Activated CD4-positive, alpha-beta T cell treated with anti-CD3 and anti-CD28 coated beads, Interleukin-2, amount 10 ng/mL, durations not matched to agents 24 days and 14 days (primary cell): ENCODE results near the gene OBP2A. TPM values are rescaled to one million over a fixed set of nuclear protein-coding genes. Genes with fewer than 3 reads are reported as not detected.
"Not testable (repeated sequence)": the region's sequence is repeated elsewhere in the genome, so short reads cannot be mapped to it uniquely, and the experiment has no call there.

ENCODE experiments used
- DNase-seq: peaks from one replicate; pipeline ENCODE4 v3.0.0; 2022
- H3K27ac Mint-ChIP-seq: one replicate; pipeline ENCODE4 v1.8.0; 2022; ENCODE audit warnings: mild to moderate bottlenecking, mixed read lengths
- H3K27me3 Mint-ChIP-seq: one replicate; pipeline ENCODE4 v1.8.0; 2022; ENCODE audit warnings: mixed read lengths
- H3K36me3 Mint-ChIP-seq: one replicate; pipeline ENCODE4 v1.8.0; 2022; ENCODE audit warnings: low read depth, mild to moderate bottlenecking, mixed read lengths
- H3K4me1 Mint-ChIP-seq: one replicate; pipeline ENCODE4 v1.8.0; 2021; ENCODE audit warnings: mixed read lengths
- H3K4me3 Mint-ChIP-seq: one replicate; pipeline ENCODE4 v1.8.0; 2022; ENCODE audit warnings: mild to moderate bottlenecking, moderate library complexity, mixed read lengths
- H3K9me3 Mint-ChIP-seq: one replicate; pipeline ENCODE4 v1.8.0; 2021; ENCODE audit warnings: mixed read lengths
- intact Hi-C: fragments of 100-400 bp; cut with micrococcal nuclease; formaldehyde crosslinking; loops from one replicate; pipeline ENCODE4 v1.15.1; 2023
- total RNA-seq: library from RNA; stranded (reverse); gene quantifications from 2 replicates; pipeline ENCODE4 v1.2.3, GENCODE V29; 2022

The OBP2A gene
- total RNA-seq, 1 donor from 2014 or later, result not detected

GRCh38 chr9:135547756-135548736 is 2.1 kb downstream of the OBP2A start:
- no peak for DNase-seq
- Mint-ChIP-seq H3K27me3 (peaks cover 4% of the 10 kb centered on the region), H3K27ac (no peak overlapping the region), H3K9me3 (no peaks in the 10 kb centered on the region), H3K36me3 (no peaks in the 10 kb centered on the region), H3K4me1 (no peaks in the 10 kb centered on the region), H3K4me3 (no peak overlapping the region)
- intact Hi-C loops, result no loop called here

GRCh38 chr9:135549478-135550343 is 3.8 kb downstream of the OBP2A start:
- H3K27me3 Mint-ChIP-seq, H3K4me1 Mint-ChIP-seq, H3K27ac Mint-ChIP-seq, H3K36me3 Mint-ChIP-seq, H3K9me3 Mint-ChIP-seq, H3K4me3 Mint-ChIP-seq, intact Hi-C loops, DNase-seq: not testable (repeated sequence)

- no peaks in the 10 kb centered on the region for H3K27me3 Mint-ChIP-seq
- DNase-seq, result no peak
- no peaks in the 10 kb centered on the region for H3K9me3 Mint-ChIP-seq
- H3K4me3 Mint-ChIP-seq, result no peak overlapping the region
- no peaks in the 10 kb centered on the region for H3K4me1 Mint-ChIP-seq
- H3K36me3 Mint-ChIP-seq, result no peaks in the 10 kb centered on the region
- intact Hi-C loops, result no loop called here
- H3K27ac Mint-ChIP-seq, result no peak overlapping the region
Observed at GRCh38 chr9:135550344-135550918, 4.5 kb downstream of the OBP2A start.

GRCh38 chr9:135551031-135551430 is 5.1 kb downstream of the OBP2A start:
- H3K36me3 Mint-ChIP-seq, result no peaks in the 10 kb centered on the region
- no peak overlapping the region for H3K27ac Mint-ChIP-seq
- intact Hi-C loops, result no loop called here
- H3K9me3 Mint-ChIP-seq, result no peaks in the 10 kb centered on the region
- no peak overlapping the region for H3K4me3 Mint-ChIP-seq
- DNase-seq, result no peak
- no peaks in the 10 kb centered on the region for H3K27me3 Mint-ChIP-seq
- no peaks in the 10 kb centered on the region for H3K4me1 Mint-ChIP-seq

- H3K4me3 Mint-ChIP-seq, result no peak overlapping the region
- H3K27me3 Mint-ChIP-seq, result no peaks in the 10 kb centered on the region
Observed at GRCh38 chr9:135551456-135551855, 5.5 kb downstream of the OBP2A start.

GRCh38 chr9:135552021-135552697 is 6.2 kb downstream of the OBP2A start:
- Mint-ChIP-seq H3K36me3 (no peaks in the 10 kb centered on the region), H3K27ac (no peak overlapping the region), H3K4me1 (no peaks in the 10 kb centered on the region), H3K27me3 (no peaks in the 10 kb centered on the region), H3K9me3 (no peaks in the 10 kb centered on the region), H3K4me3 (no peak overlapping the region)
- intact Hi-C loops, result no loop called here
- DNase-seq, result no peak

More at GRCh38 chr9:135551456-135551855, 5.5 kb downstream of the OBP2A start:
- H3K4me1 Mint-ChIP-seq, result no peaks in the 10 kb centered on the region
- intact Hi-C loops, result no loop called here
- no peak overlapping the region for H3K27ac Mint-ChIP-seq
- no peaks in the 10 kb centered on the region for H3K9me3 Mint-ChIP-seq
- DNase-seq, result no peak
- H3K36me3 Mint-ChIP-seq, result no peaks in the 10 kb centered on the region

- Mint-ChIP-seq H3K9me3 (no peaks in the 10 kb centered on the region), H3K27ac (no peak overlapping the region), H3K4me3 (no peak overlapping the region), H3K27me3 (no peaks in the 10 kb centered on the region), H3K36me3 (no peaks in the 10 kb centered on the region), H3K4me1 (no peaks in the 10 kb centered on the region)
- intact Hi-C loops, result no loop called here
- no peak for DNase-seq
Observed at GRCh38 chr9:135552698-135553171, 6.8 kb downstream of the OBP2A start.

GRCh38 chr9:135554718-135555117 is 8.8 kb downstream of the OBP2A start:
- no peak overlapping the region for H3K4me3 Mint-ChIP-seq

GRCh38 chr9:135555203-135555602 is 9.3 kb downstream of the OBP2A start:
- H3K4me3 Mint-ChIP-seq, result no peak overlapping the region
- no peaks in the 10 kb centered on the region for H3K36me3 Mint-ChIP-seq
- no peak overlapping the region for H3K27ac Mint-ChIP-seq
- H3K9me3 Mint-ChIP-seq, result no peaks in the 10 kb centered on the region
- DNase-seq, result no peak
- no peaks in the 10 kb centered on the region for H3K4me1 Mint-ChIP-seq
- intact Hi-C loops, result no loop called here
- H3K27me3 Mint-ChIP-seq, result no peaks in the 10 kb centered on the region

More at GRCh38 chr9:135554718-135555117, 8.8 kb downstream of the OBP2A start:
- H3K27me3 Mint-ChIP-seq, result no peaks in the 10 kb centered on the region
- H3K36me3 Mint-ChIP-seq, result no peaks in the 10 kb centered on the region
- no peaks in the 10 kb centered on the region for H3K9me3 Mint-ChIP-seq
- no peak overlapping the region for H3K27ac Mint-ChIP-seq
- H3K4me1 Mint-ChIP-seq, result no peaks in the 10 kb centered on the region
- DNase-seq, result no peak
- intact Hi-C loops, result no loop called here

- Mint-ChIP-seq H3K9me3 (no peaks in the 10 kb centered on the region), H3K27ac (no peak overlapping the region), H3K36me3 (no peaks in the 10 kb centered on the region), H3K4me3 (no peak overlapping the region), H3K27me3 (no peaks in the 10 kb centered on the region), H3K4me1 (no peaks in the 10 kb centered on the region)
- no peak for DNase-seq
- intact Hi-C loops, result no loop called here
Observed at GRCh38 chr9:135555910-135556309, 10.0 kb downstream of the OBP2A start.

- Mint-ChIP-seq H3K36me3 (no peaks in the 10 kb centered on the region), H3K27me3 (no peaks in the 10 kb centered on the region), H3K27ac (no peak overlapping the region), H3K4me1 (no peaks in the 10 kb centered on the region), H3K4me3 (no peak overlapping the region), H3K9me3 (no peaks in the 10 kb centered on the region)
- DNase-seq, result no peak
- intact Hi-C loops, result no loop called here
Observed at GRCh38 chr9:135559606-135560005, 13.7 kb downstream of the OBP2A start.

- DNase-seq, result no peak
- intact Hi-C loops, result no loop called here
- no peaks in the 10 kb centered on the region for H3K9me3 Mint-ChIP-seq
- H3K36me3 Mint-ChIP-seq, result no peaks in the 10 kb centered on the region
- no peaks in the 10 kb centered on the region for H3K4me1 Mint-ChIP-seq
- H3K27me3 Mint-ChIP-seq, result no peaks in the 10 kb centered on the region
- H3K4me3 Mint-ChIP-seq, result no peak within 1 kb of the TSS
- H3K27ac Mint-ChIP-seq, result no peak within 1 kb of the TSS
Observed at GRCh38 chr9:135561391-135562234, 15.7 kb downstream of the OBP2A start, which contains the start of gene PAEP. Gene PAEP, plus strand, starts transcription at chr9:135561756.
